ENCODE data around the gene FSTL5.
"Not testable (repeated sequence)": the region's sequence is repeated elsewhere in the genome, so short reads cannot be mapped to it uniquely, and the experiment has no call there.

The FSTL5 gene

DNA sequence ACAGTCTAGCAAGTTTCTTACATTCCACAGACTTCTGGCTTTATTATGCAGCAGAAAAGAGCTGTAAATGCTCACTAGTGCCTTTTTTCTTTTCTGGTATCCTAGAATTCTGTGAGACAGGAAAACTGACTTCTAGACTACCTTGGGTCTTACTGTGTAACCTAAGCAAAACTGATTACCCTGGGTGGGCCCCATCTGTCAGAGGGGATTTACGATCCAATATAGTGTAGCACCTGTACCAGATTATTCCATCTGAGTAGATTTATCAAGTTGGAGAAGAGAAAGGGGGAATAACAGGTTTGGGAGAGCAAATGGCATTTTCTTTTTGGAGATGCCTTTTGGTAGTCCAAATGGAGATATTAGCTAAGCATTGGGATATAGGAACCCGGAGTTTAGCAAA is 46.7 kb downstream of the FSTL5 start:
- ATAC-seq (no peak), DNase-seq (no peak)
- H3K27me3 Mint-ChIP-seq: no peaks in the 10 kb centered on the region
- no peak overlapping the region for H3K27ac Mint-ChIP-seq
- H3K4me3 Mint-ChIP-seq: no peak overlapping the region
- H3K4me1 Mint-ChIP-seq: no peaks in the 10 kb centered on the region
- peaks cover 8 to 10% of the 10 kb centered on the region in 2 donors for H3K9me3 Mint-ChIP-seq

DNA sequence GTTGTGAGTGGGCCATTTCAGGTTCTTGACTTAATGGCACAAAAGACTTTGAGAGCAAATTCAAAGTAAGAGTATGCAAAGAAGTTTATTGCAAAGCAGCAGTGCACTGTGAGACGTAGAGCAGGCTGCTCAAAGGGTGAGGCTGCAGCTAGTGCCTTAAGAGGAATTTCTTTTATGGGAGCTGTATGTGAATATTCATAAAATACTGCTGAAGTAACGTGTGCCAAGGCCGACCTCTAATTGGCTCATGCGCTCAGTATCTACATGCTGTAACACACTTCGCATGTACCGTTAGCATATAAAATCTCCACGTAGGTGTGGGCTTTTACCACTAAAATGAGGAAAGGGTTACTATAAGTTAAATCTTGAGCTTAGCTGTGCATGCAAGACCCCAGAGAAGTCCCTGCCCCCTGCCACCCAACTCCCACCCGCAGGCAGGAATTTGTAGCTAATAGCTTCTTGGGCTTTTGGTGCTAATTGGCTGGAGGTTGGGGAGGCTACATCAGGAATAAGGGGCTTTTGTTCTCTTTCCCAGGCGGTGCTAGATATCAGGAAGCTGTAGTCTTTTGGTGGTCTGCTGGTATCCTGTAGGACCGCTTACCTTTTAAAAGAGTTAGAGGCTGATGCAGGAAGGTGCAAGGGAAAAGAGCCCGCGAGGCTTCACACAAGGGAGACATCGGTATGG is 47.6 kb downstream of the FSTL5 start:
- Mint-ChIP-seq H3K9me3 (peaks cover 8 to 10% of the 10 kb centered on the region in 2 donors), H3K27ac (no peak overlapping the region), H3K4me3 (no peak overlapping the region), H3K27me3 (no peaks in the 10 kb centered on the region), H3K4me1 (no peaks in the 10 kb centered on the region)
- ATAC-seq (no peak), DNase-seq (no peak)

DNA sequence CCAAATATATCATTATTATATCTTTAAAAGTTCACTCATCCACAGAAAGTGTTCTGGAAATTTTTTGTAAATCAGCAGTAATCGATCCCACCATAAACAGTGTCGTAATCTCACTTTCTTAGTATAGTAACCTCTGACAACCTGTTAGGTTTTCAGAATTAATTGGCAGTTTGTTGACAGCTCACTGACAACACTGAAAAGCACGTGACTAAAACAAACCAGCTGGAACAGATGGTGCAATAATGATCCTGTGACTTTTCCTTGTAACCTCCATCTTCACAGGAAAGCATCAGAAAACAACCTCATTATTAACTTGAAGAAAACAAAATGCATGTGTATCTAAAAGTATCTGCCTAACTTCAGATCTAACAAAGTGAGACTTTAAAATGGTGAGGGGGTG is 48.5 kb downstream of the FSTL5 start:
- no peak overlapping the region for H3K27ac Mint-ChIP-seq
- H3K4me3 Mint-ChIP-seq: no peak overlapping the region
- no peaks in the 10 kb centered on the region for H3K27me3 Mint-ChIP-seq
- H3K9me3 Mint-ChIP-seq: peaks cover 8 to 10% of the 10 kb centered on the region in 2 donors
- ATAC-seq: no peak
- no peak for DNase-seq
- H3K4me1 Mint-ChIP-seq: no peaks in the 10 kb centered on the region

DNA sequence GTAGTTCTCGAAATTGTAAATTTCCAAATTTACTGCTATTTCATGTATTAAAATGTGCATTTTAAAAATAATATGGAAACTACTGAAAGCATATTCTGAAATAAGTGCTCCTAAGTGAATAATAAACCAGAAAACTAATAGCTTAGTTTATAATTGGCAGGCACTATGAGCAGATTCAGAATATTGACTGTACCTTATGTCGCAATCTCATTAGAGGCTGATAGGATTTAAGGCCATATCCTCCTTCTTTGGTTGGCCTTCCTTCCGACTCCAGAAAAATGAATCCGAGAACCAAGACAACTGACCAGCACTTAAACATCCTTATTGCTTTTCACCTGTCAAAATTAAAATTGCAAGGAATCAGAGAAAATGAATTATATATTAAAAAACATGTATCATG is 52.7 kb downstream of the FSTL5 start:
- no peak for ATAC-seq
- no peaks in the 10 kb centered on the region for H3K27me3 Mint-ChIP-seq
- no peak for DNase-seq
- no peaks in the 10 kb centered on the region for H3K4me1 Mint-ChIP-seq
- no peak overlapping the region for H3K27ac Mint-ChIP-seq
- H3K9me3 Mint-ChIP-seq: peaks cover 10 to 12% of the 10 kb centered on the region in 2 donors
- no peak overlapping the region for H3K4me3 Mint-ChIP-seq

DNA sequence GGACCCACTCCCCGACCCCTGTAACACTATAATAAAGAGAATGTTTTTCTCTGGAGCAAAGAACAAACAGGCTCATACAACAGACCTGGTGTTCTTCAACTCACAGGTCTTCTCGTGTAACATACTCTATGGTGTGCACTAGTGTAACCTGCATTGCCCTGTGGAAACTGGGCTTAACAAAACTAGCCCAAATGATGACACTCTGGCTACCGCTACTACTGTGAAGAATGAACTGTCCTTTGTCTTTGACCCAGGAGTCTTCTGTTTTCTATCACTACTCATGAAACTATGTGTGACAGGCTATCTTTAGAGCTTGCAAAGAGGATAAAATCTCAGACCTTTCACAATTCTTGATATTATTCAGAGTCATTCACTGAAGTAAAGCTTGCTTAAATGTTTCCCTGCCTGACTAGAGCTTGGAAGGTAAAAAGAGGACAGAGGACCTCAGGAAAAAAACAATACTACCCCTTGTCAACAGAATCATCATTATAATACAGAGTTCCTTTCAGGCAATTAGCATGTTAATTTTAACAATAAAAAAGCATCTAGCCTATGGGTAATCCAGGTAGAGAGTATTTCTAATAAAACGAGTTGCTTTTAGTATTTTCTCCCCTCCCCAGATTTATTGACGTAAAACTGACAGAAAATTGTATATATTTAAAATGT is 59.2 kb downstream of the FSTL5 start:
- DNase-seq (no peak), ATAC-seq (no peak)
- peaks cover 0 to 9% of the 10 kb centered on the region in 2 donors for H3K9me3 Mint-ChIP-seq
- H3K4me1 Mint-ChIP-seq: no peaks in the 10 kb centered on the region
- no peak overlapping the region for H3K27ac Mint-ChIP-seq
- no peak overlapping the region for H3K4me3 Mint-ChIP-seq
- no peaks in the 10 kb centered on the region for H3K27me3 Mint-ChIP-seq

DNA sequence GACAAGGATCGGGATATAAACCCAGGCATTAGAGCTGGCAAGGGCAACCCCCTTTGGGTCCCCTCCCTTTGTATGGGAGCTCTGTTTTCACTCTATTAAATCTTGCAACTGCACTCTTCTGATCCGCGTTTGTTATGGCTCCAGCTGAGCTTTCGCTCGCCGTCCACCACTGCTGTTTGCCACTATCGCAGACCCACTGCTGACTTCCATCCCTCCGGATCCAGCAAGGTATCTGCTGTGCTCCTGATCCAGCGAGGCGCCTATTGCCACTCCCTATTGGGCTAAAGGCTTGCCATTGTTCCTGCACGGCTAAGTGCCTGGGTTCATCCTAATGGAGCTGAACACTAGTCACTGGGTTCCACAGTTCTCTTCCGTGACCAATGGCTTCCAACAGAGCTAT is 59.9 kb downstream of the FSTL5 start:
- H3K4me1 Mint-ChIP-seq, DNase-seq, H3K27me3 Mint-ChIP-seq, H3K4me3 Mint-ChIP-seq, H3K9me3 Mint-ChIP-seq, ATAC-seq, H3K27ac Mint-ChIP-seq: not testable (repeated sequence)

DNA sequence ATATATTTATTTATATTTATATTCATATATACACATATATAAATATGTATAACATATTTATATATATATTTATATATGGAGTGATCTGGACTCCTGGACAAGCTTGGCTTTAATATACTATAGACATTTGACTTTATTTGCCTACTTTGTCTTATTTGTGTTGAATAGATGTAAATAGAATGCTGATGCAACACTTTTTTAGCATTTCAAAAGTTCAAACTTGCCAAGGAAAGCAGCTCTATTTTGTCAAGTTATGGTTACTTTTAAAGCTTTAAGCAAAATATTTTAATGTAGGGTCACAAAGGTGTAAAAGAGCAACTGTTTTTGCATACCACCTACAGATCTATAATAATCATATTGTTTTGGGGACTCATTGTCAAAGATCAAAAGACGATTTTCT is 61.1 kb downstream of the FSTL5 start:
- ATAC-seq (no peak), DNase-seq (no peak)
- Mint-ChIP-seq H3K9me3 (peaks cover 0 to 9% of the 10 kb centered on the region in 2 donors), H3K27ac (no peak overlapping the region), H3K4me1 (no peaks in the 10 kb centered on the region), H3K27me3 (no peaks in the 10 kb centered on the region), H3K4me3 (no peak overlapping the region)

DNA sequence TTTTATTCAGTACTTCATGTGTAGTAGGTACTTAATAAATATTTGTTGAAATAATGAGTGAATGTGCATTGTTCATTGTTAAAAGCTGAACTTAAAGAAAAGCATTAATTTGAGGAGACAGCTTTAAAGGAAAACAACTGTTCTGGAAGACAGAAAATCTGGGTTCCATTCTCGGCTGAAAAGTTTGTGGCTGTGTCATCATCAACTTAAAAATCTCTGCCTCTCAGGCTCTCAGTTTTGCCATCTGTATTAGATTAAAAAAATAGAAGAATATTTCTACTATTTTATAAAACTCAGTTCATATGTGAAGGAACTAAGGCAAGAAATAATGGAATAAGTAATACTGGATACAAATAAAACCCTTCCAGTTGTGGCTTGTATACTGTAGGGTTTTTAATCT is 62.5 kb downstream of the FSTL5 start:
- DNase-seq: no peak
- no peaks in the 10 kb centered on the region for H3K27me3 Mint-ChIP-seq

DNA sequence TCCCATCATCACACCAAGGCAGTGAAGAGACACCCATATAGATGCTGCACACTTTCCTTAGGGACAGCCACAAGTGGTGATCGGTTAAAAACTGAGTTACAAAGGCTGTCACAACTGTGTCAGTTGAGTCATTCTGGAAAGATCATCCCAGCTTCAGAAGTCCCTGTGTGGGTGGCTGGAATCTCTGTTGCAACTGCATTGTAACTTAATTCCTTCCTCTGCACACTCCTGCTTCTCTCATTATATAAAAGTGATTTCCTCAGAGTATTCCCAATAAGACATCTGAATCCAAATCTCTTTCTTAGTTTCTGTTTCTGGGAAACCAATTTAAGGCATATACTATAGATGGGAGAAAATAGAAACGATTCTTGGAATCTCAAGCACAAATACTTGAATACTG is 88.1 kb downstream of the FSTL5 start:
- no peak for ATAC-seq
- no peak overlapping the region for H3K4me3 Mint-ChIP-seq
- no peaks in the 10 kb centered on the region for H3K27me3 Mint-ChIP-seq
- H3K27ac Mint-ChIP-seq: no peak overlapping the region
- H3K4me1 Mint-ChIP-seq: no peaks in the 10 kb centered on the region
- H3K9me3 Mint-ChIP-seq: peaks cover 0 to 11% of the 10 kb centered on the region in 2 donors
- DNase-seq: no peak

More for the DNA sequence above, 62.5 kb downstream of the FSTL5 start:
- peaks cover 0 to 8% of the 10 kb centered on the region in 2 donors for H3K9me3 Mint-ChIP-seq
- ATAC-seq: no peak
- no peak overlapping the region for H3K4me3 Mint-ChIP-seq
- no peak overlapping the region for H3K27ac Mint-ChIP-seq
- H3K4me1 Mint-ChIP-seq: no peaks in the 10 kb centered on the region

DNA sequence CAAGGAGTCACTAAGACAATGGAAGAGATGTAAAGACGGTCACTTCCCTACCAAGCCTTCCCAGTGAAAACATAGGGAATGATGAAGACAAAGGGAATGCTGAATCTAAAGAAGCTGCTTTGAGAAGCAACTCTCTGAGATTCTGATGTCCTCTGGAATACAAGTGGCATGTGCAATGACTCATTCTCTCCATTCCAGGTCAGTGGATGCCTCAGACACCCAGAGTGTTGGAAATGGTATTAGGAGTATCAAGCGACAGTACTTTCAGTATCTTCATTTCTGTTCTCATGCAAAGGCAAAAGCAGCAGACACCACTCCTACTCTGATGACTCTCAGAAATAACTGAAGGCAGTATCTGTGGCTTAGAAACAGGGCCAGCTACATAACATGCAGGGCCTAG is 102.6 kb downstream of the FSTL5 start:
- no peak for DNase-seq
- H3K27me3 Mint-ChIP-seq: no peaks in the 10 kb centered on the region
- H3K4me1 Mint-ChIP-seq: no peaks in the 10 kb centered on the region
- no peak for ATAC-seq
- peaks cover 0 to 4% of the 10 kb centered on the region in 2 donors for H3K9me3 Mint-ChIP-seq
- no peak overlapping the region for H3K4me3 Mint-ChIP-seq
- H3K27ac Mint-ChIP-seq: no peak overlapping the region

DNA sequence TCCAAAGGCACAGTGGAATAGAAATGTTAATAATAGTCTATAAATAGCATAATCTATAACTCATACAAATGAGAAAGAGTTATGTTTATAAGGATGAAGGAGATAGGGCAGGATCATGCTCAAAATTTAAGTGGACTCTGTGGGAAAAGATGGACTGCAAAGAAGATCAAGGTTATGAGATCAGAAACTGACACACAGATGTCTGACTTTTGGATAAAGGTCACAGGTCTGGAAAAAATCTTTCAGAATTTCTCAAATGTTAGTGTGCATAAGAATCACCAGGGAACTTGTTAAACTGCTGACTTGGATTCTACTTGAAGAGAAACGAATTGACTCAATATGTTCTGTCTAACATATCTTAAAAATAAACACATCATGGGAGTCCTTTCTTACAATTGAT is 104.1 kb downstream of the FSTL5 start:
- H3K9me3 Mint-ChIP-seq: peaks cover 0 to 4% of the 10 kb centered on the region in 2 donors
- ATAC-seq (no peak), DNase-seq (no peak)
- H3K27me3 Mint-ChIP-seq: no peaks in the 10 kb centered on the region
- H3K27ac Mint-ChIP-seq: no peak overlapping the region
- no peak overlapping the region for H3K4me3 Mint-ChIP-seq
- no peaks in the 10 kb centered on the region for H3K4me1 Mint-ChIP-seq

DNA sequence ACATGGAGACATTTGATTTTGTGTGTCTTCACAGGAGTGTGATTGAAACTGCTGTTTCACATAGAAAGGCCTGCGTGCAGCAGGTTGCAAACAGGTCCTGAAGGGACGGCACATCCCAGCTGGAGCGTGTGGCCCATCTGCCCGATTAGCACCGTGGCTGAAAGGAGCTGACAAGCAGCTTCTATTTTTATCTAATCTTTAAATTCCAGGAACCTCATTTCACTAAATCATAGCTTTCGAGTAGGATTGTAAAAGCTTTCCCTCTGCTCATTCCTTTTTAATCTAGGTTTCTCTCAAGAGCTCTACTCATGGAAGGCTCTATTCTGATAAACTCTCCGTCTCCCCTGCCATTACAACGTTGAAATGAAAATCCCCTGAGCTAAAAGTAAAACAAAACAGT is 106.8 kb downstream of the FSTL5 start:
- H3K4me3 Mint-ChIP-seq: no peak overlapping the region

DNA sequence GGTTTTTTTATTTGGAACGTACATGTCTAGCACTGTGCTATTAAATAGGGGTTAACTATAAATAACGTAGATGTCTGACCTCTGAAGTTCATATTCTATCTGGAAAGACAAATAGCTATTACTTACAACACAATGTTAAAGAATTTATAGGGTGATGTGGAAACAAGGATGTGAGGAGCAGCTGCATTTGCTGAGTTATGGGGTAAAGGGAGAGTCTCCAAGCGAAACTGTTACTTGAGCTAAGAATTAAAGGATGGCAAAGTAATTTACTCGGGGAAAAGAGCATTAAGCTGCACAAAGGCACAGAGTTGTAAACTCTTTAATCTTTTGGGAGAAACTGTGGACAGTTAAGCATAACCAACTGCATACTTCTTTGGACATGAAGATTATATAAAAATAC is 117.7 kb downstream of the FSTL5 start:
- no peaks in the 10 kb centered on the region for H3K27me3 Mint-ChIP-seq
- H3K4me1 Mint-ChIP-seq: no peaks in the 10 kb centered on the region
- no peak overlapping the region for H3K4me3 Mint-ChIP-seq
- ATAC-seq: no peak
- DNase-seq: no peak
- H3K27ac Mint-ChIP-seq: no peak overlapping the region
- H3K9me3 Mint-ChIP-seq: no peaks in the 10 kb centered on the region

More for the DNA sequence above, 106.8 kb downstream of the FSTL5 start:
- DNase-seq (no peak), ATAC-seq (no peak)
- no peak overlapping the region for H3K27ac Mint-ChIP-seq
- peaks cover 0 to 4% of the 10 kb centered on the region in 2 donors for H3K9me3 Mint-ChIP-seq
- H3K4me1 Mint-ChIP-seq: no peaks in the 10 kb centered on the region
- H3K27me3 Mint-ChIP-seq: no peaks in the 10 kb centered on the region

DNA sequence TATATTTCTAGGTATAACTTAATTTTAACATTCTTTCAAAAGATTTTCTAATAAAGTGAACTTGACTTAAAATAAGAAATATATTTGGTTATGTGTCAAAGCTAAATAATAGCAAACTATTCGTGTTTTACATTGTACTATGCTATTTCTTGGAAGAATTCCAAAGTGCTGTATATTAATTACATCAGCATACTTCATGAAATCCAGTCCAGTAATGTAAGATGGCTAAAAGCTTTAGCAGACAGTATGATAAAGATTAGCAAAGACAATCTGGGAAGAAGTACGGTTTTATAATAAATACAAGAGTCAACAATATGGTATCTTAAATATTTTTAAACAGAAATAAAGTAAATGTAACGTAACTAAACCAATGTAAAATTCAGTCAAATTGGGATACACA is 125.7 kb downstream of the FSTL5 start:
- no peaks in the 10 kb centered on the region for H3K4me1 Mint-ChIP-seq
- H3K9me3 Mint-ChIP-seq: peaks cover 0 to 6% of the 10 kb centered on the region in 2 donors
- no peak overlapping the region for H3K27ac Mint-ChIP-seq
- no peak overlapping the region for H3K4me3 Mint-ChIP-seq
- DNase-seq (no peak), ATAC-seq (no peak)
- no peaks in the 10 kb centered on the region for H3K27me3 Mint-ChIP-seq

DNA sequence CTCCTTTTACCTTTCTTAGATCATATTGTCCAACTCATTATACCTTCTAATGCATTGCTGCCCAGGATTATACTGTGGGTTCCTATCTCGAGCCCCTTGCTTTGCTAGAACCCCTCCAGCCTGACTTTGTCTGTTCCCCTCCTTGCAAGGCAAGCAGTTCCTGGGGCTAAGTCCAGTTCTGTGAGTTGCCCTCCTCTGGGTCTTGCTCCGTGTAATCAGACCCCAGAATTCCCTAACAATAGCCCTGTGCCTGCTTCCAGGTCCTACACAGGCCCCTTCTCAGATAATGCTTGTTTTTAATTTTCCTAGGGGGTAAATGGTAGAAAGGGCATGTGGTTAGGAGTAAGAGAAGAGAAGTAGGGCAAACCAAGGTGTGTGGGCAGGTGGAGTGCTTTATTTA is 145.9 kb downstream of the FSTL5 start:
- Mint-ChIP-seq H3K27ac (no peak overlapping the region), H3K4me3 (no peak overlapping the region), H3K27me3 (no peaks in the 10 kb centered on the region), H3K9me3 (no peaks in the 10 kb centered on the region), H3K4me1 (no peaks in the 10 kb centered on the region)
- no peak for DNase-seq
- ATAC-seq: no peak

DNA sequence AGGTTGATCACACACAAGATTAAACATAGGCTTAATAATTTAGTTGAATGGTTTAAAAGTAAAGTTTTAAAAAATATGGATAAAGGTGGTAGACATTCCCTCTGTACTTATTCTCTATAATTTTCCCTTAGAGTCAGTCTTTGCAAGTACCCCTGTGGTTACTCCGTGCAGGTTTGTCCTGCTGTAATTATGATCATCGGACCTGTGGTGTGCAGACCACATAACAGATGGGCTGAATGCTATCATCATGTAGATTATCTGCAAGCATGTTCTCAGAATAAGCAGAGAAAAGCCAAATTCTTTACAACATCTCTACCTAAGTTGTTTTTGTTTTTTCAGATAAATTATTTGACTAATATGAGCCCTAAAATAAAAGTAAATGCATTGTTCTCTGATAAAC is 146.8 kb downstream of the FSTL5 start:
- Mint-ChIP-seq H3K27me3 (no peaks in the 10 kb centered on the region), H3K9me3 (no peaks in the 10 kb centered on the region), H3K4me3 (no peak overlapping the region), H3K4me1 (no peaks in the 10 kb centered on the region), H3K27ac (no peak overlapping the region)
- ATAC-seq: no peak
- no peak for DNase-seq

DNA sequence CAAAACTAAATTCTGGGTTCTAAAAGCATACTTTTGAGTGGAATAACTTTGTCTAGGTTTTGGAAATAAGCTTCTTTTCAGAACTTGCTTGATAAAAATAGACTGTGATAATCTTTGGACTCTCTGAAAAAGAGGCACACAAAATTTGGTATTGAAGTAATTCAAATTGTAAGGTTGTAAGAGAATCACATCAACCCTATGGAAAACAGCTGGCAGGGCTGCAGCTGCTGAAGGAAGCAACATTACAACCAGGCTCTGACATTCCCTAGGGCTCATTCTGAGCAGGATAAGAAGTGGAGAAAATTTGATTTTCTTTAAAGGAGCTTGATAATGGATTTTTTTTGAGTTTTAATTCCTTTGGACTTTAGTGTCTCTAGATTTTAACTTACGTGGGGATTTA is 147.6 kb downstream of the FSTL5 start:
- Mint-ChIP-seq H3K27ac (no peak overlapping the region), H3K27me3 (no peaks in the 10 kb centered on the region), H3K4me1 (no peaks in the 10 kb centered on the region), H3K4me3 (no peak overlapping the region), H3K9me3 (no peaks in the 10 kb centered on the region)
- DNase-seq (no peak), ATAC-seq (no peak)
